ENCODE data around the gene RNF112. TPM values are rescaled to one million over a fixed set of nuclear protein-coding genes. Genes with fewer than 3 reads are reported as not detected.

The RNF112 gene
- total and polyA plus RNA-seq, 2 of the 13 experiments (the other 11 are each of a cell fraction or from before 2014, with no cell fraction given) = 0.05 TPM; not detected in 1

- TF ChIP-seq STAT5B (CRISPR knock-in tag; IDR thresholded peaks at IDR 0.05) (no peak), ZBTB2 (CRISPR knock-in tag; IDR thresholded peaks at IDR 0.05; ENCODE audit: low read depth) (peak; percentile 73), POLR2G (IDR thresholded peaks at IDR 0.05; ENCODE audit: low read depth, low read length) (peak; percentile 96), ZNF558 (CRISPR knock-in tag; IDR thresholded peaks at IDR 0.05; ENCODE audit: borderline replicate concordance) (0 out of 2 replicates have a peak, but pooled peaks have one; percentile 42), ZNF333 (CRISPR knock-in tag; IDR thresholded peaks at IDR 0.05; ENCODE audit: borderline replicate concordance) (no peak), BCL3 (CRISPR knock-in tag; IDR thresholded peaks at IDR 0.05) (peak; percentile 85), ZNF816 (CRISPR knock-in tag; IDR thresholded peaks at IDR 0.05; ENCODE audit: borderline replicate concordance) (no peak), BCLAF1 (IDR thresholded peaks at IDR 0.05) (no peak), JARID2 (CRISPR knock-in tag; IDR thresholded peaks at IDR 0.05; ENCODE audit: insufficient replicate concordance) (no peak), GTF2F1 (IDR thresholded peaks at IDR 0.05; ENCODE audit: low read length) (no peak), SIN3B (IDR thresholded peaks at IDR 0.05; ENCODE audit: low read length) (no peak; the same call in 1 of the 2 replicates)
- TF ChIP-seq, protein P1, sequence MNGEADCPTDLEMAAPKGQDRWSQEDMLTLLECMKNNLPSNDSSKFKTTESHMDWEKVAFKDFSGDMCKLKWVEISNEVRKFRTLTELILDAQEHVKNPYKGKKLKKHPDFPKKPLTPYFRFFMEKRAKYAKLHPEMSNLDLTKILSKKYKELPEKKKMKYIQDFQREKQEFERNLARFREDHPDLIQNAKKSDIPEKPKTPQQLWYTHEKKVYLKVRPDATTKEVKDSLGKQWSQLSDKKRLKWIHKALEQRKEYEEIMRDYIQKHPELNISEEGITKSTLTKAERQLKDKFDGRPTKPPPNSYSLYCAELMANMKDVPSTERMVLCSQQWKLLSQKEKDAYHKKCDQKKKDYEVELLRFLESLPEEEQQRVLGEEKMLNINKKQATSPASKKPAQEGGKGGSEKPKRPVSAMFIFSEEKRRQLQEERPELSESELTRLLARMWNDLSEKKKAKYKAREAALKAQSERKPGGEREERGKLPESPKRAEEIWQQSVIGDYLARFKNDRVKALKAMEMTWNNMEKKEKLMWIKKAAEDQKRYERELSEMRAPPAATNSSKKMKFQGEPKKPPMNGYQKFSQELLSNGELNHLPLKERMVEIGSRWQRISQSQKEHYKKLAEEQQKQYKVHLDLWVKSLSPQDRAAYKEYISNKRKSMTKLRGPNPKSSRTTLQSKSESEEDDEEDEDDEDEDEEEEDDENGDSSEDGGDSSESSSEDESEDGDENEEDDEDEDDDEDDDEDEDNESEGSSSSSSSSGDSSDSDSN (CRISPR knock-in tag; IDR thresholded peaks at IDR 0.05) = peak; percentile 29
- TF ChIP-seq, protein P2, sequence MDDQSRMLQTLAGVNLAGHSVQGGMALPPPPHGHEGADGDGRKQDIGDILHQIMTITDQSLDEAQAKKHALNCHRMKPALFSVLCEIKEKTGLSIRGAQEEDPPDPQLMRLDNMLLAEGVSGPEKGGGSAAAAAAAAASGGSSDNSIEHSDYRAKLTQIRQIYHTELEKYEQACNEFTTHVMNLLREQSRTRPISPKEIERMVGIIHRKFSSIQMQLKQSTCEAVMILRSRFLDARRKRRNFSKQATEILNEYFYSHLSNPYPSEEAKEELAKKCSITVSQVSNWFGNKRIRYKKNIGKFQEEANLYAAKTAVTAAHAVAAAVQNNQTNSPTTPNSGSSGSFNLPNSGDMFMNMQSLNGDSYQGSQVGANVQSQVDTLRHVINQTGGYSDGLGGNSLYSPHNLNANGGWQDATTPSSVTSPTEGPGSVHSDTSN (CRISPR knock-in tag; IDR thresholded peaks at IDR 0.05; ENCODE audit: borderline replicate concordance) = no peak
- TF ChIP-seq, protein P3, sequence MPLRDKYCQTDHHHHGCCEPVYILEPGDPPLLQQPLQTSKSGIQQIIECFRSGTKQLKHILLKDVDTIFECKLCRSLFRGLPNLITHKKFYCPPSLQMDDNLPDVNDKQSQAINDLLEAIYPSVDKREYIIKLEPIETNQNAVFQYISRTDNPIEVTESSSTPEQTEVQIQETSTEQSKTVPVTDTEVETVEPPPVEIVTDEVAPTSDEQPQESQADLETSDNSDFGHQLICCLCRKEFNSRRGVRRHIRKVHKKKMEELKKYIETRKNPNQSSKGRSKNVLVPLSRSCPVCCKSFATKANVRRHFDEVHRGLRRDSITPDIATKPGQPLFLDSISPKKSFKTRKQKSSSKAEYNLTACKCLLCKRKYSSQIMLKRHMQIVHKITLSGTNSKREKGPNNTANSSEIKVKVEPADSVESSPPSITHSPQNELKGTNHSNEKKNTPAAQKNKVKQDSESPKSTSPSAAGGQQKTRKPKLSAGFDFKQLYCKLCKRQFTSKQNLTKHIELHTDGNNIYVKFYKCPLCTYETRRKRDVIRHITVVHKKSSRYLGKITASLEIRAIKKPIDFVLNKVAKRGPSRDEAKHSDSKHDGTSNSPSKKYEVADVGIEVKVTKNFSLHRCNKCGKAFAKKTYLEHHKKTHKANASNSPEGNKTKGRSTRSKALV (CRISPR knock-in tag; IDR thresholded peaks at IDR 0.05) = peak; percentile 62; the same call in 1 of the 2 replicates
- TF ChIP-seq, protein P4, sequence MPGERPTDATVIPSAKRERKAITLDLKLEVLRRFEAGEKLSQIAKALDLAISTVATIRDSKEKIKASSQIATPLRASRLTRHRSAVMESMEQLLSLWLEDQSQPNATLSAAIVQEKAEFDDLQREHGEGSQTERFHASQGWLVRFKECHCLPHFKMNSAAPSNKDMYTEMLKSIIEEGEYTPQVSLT (CRISPR knock-in tag; IDR thresholded peaks at IDR 0.05; ENCODE audit: borderline replicate concordance, low read depth) = no peak
These were observed 33.2 kb upstream of the RNF112 start (continued) for GRCh38 chr17:19377602-19378415.

All from HepG2 (cell line).